Measurements from ENCODE around the gene JMJD6. TPM values are rescaled to one million over a fixed set of nuclear protein-coding genes. Genes with fewer than 3 reads are reported as not detected.
A peak's percentile ranks its signal among the peaks of the same experiment; 100 is the strongest.

Gene JMJD6
- total and polyA plus RNA-seq, 9 of the 15 experiments (the other 6 are each of a cell fraction or from before 2014, with no cell fraction given) = 2.5 to 52.3 (median 36.3) TPM

DNA sequence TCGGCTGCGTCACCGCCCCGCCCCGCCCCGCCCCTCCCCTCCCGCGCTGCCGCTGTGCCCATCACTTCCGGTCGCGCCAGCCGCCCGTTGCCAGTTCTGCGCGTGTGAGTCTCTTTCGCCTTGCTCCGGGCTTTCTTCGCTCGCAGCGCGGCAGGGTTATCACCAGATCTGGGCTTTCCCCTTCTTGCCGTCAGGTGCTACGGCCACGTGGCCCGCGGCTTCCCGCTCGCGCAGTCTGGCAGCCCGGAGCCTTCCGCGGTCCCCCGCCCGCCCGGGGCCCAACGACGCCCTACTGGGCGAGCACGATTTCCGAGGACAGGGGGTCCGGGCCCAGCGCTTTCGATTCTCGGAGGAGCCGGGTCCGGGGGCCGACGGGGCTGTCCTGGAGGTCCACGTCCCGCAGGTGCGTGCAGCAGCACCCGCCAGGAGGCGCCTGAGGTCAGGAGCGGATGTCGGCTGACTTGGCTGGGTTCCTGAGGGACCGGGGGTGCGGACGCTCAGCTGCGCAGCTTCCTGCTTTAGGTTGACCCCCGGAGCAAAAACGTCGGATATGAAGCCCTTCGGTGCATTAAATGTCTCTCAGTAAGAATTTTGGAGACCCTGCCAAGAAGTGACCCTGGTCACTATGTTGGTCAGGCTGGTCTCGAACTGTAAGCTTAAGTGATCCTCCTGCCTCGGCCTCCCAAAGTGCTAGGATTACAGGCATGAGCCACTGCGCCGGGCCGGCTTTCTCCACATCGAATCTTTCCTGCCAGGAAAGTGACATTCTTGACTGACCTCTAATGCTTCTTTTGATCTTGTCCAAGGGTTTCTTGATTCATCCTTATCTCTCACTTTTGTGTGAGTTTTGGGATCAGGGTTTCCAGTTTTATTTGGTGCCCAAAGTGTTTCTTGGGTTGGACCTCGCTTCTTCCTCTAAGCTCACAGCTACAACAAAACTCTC lies 641 bp upstream of the JMJD6 start, which contains the start of gene METTL23 (continued):
- TF ChIP-seq RBM15 (IDR thresholded peaks at IDR 0.05; ENCODE audit: insufficient read depth, low read length) (no peak), U2AF2 (optimal IDR thresholded peaks at IDR 0.05; ENCODE audit: low read depth, low read length) (no peak), SMAD3 (CRISPR knock-in tag; conservative IDR thresholded peaks at IDR 0.05) (no peak), CAMTA2 (CRISPR knock-in tag; conservative IDR thresholded peaks at IDR 0.05) (no peak), CBFA2T3 (IDR thresholded peaks at IDR 0.05) (no peak), ZNF253 (CRISPR knock-in tag; conservative IDR thresholded peaks at IDR 0.05) (no peak), CC2D1A (IDR thresholded peaks at IDR 0.05) (no peak), BCOR (IDR thresholded peaks at IDR 0.05) (0 out of 2 replicates have a peak, but pooled peaks have one; percentile 43), ZNF780A (CRISPR knock-in tag; IDR thresholded peaks at IDR 0.05) (no peak), SIRT6 (IDR thresholded peaks at IDR 0.05; ENCODE audit: low read depth, low read length) (no peak), ARID1B (IDR thresholded peaks at IDR 0.05) (peak; percentile 44), PPARD (CRISPR knock-in tag; IDR thresholded peaks at IDR 0.05) (no peak), NFE2L1 (tag; IDR thresholded peaks at IDR 0.05; ENCODE audit: borderline replicate concordance, low read depth) (no peak), CBFB (CRISPR knock-in tag; IDR thresholded peaks at IDR 0.05) (0 out of 2 replicates have a peak, but pooled peaks have one; percentile 19), ZNF165 (CRISPR knock-in tag; IDR thresholded peaks at IDR 0.05; ENCODE audit: borderline replicate concordance) (no peak), THRAP3 (IDR thresholded peaks at IDR 0.05; ENCODE audit: borderline replicate concordance) (no peak), CCNT2 (IDR thresholded peaks at IDR 0.05; ENCODE audit: borderline replicate concordance, extremely low read depth, insufficient read length, low read depth, low read length) (peak; percentile 69), ZEB2 (IDR thresholded peaks at IDR 0.05) (0 out of 2 replicates have a peak, but pooled peaks have one; percentile 31), POLR2H (tag; IDR thresholded peaks at IDR 0.05; ENCODE audit: low read depth) (peak; percentile 25)
- TF ChIP-seq, protein P1, sequence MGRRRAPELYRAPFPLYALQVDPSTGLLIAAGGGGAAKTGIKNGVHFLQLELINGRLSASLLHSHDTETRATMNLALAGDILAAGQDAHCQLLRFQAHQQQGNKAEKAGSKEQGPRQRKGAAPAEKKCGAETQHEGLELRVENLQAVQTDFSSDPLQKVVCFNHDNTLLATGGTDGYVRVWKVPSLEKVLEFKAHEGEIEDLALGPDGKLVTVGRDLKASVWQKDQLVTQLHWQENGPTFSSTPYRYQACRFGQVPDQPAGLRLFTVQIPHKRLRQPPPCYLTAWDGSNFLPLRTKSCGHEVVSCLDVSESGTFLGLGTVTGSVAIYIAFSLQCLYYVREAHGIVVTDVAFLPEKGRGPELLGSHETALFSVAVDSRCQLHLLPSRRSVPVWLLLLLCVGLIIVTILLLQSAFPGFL (CRISPR knock-in tag; IDR thresholded peaks at IDR 0.05) = 0 out of 2 replicates have a peak, but pooled peaks have one; percentile 66
- TF ChIP-seq, protein P2, sequence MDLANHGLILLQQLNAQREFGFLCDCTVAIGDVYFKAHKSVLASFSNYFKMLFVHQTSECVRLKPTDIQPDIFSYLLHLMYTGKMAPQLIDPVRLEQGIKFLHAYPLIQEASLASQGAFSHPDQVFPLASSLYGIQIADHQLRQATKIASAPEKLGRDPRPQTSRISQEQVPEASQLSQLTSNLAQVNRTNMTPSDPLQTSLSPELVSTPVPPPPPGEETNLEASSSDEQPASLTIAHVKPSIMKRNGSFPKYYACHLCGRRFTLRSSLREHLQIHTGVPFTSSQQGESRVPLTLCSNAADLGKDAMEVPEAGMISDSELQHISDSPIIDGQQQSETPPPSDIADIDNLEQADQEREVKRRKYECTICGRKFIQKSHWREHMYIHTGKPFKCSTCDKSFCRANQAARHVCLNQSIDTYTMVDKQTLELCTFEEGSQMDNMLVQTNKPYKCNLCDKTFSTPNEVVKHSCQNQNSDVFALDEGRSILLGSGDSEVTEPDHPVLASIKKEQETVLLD (IDR thresholded peaks at IDR 0.05) = 0 out of 2 replicates have a peak, but pooled peaks have one; percentile 19
- TF ChIP-seq, protein P3, sequence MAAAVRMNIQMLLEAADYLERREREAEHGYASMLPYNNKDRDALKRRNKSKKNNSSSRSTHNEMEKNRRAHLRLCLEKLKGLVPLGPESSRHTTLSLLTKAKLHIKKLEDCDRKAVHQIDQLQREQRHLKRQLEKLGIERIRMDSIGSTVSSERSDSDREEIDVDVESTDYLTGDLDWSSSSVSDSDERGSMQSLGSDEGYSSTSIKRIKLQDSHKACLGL (CRISPR knock-in tag; IDR thresholded peaks at IDR 0.05; ENCODE audit: borderline replicate concordance, poor library complexity, severe bottlenecking) = peak; percentile 63
- TF ChIP-seq, protein P4, sequence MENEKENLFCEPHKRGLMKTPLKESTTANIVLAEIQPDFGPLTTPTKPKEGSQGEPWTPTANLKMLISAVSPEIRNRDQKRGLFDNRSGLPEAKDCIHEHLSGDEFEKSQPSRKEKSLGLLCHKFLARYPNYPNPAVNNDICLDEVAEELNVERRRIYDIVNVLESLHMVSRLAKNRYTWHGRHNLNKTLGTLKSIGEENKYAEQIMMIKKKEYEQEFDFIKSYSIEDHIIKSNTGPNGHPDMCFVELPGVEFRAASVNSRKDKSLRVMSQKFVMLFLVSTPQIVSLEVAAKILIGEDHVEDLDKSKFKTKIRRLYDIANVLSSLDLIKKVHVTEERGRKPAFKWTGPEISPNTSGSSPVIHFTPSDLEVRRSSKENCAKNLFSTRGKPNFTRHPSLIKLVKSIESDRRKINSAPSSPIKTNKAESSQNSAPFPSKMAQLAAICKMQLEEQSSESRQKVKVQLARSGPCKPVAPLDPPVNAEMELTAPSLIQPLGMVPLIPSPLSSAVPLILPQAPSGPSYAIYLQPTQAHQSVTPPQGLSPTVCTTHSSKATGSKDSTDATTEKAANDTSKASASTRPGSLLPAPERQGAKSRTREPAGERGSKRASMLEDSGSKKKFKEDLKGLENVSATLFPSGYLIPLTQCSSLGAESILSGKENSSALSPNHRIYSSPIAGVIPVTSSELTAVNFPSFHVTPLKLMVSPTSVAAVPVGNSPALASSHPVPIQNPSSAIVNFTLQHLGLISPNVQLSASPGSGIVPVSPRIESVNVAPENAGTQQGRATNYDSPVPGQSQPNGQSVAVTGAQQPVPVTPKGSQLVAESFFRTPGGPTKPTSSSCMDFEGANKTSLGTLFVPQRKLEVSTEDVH (IDR thresholded peaks at IDR 0.05; ENCODE audit: low read depth, partially characterized antibody) = peak; percentile 57
